ENCODE results near the gene TMC1. TPM values are rescaled to one million over a fixed set of nuclear protein-coding genes. Genes with fewer than 3 reads are reported as not detected.
"Not testable (repeated sequence)": the region's sequence is repeated elsewhere in the genome, so short reads cannot be mapped to it uniquely, and the experiment has no call there.

Gene TMC1
- 0.27 TPM in 1 of 2 replicates, not detected in the other for total RNA-seq

- intact Hi-C loops (cut with micrococcal nuclease) = loop anchor here (10.0 kb wide), 1 partner anchor 607 kb away; the partner anchor contains the start of genes ABHD17B and C9orf85
These were observed at the start of gene TMC1 for GRCh38 chr9:72521416-72521815. TSS of gene TMC1 (plus strand) at chr9:72521608. CDS start at chr9:72648649, 127,041 bp downstream.

- intact Hi-C loops (cut with micrococcal nuclease) = loop anchor here (1.0 to 2.0 kb wide), 6 partner anchors 9 to 659 kb away; partner anchors contain the start of gene ZFAND5
These were observed 47.7 kb upstream of the TMC1 start for GRCh38 chr9:72473474-72474261.

GRCh38 chr9:72474676-72475075 is 46.7 kb upstream of the TMC1 start:
- intact Hi-C loops (cut with micrococcal nuclease) = no loop called here

- intact Hi-C loops (cut with micrococcal nuclease) = no loop called here
These were observed 45.3 kb upstream of the TMC1 start for GRCh38 chr9:72476100-72476499.

- intact Hi-C loops (cut with micrococcal nuclease) = loop anchor here (1.0 kb wide), 2 partner anchors 34 to 50 kb away; no protein-coding TSS in a partner anchor
These were observed 44.6 kb upstream of the TMC1 start for GRCh38 chr9:72476617-72477437.

GRCh38 chr9:72477930-72478518 is 43.4 kb upstream of the TMC1 start:
- intact Hi-C loops (cut with micrococcal nuclease) = loop anchor here (1.0 kb wide), 2 partner anchors 35 to 49 kb away; no protein-coding TSS in a partner anchor

- intact Hi-C loops (cut with micrococcal nuclease) = no loop called here
These were observed 42.4 kb upstream of the TMC1 start for GRCh38 chr9:72478966-72479365.

- intact Hi-C loops (cut with micrococcal nuclease) = not testable (repeated sequence)
These were observed 41.1 kb upstream of the TMC1 start for GRCh38 chr9:72480261-72480660.

GRCh38 chr9:72480921-72481320 is 40.5 kb upstream of the TMC1 start:
- intact Hi-C loops (cut with micrococcal nuclease) = no loop called here

- intact Hi-C loops (cut with micrococcal nuclease) = no loop called here
These were observed 35.4 kb upstream of the TMC1 start for GRCh38 chr9:72485821-72486593.

GRCh38 chr9:72486594-72486955 is 34.8 kb upstream of the TMC1 start:
- intact Hi-C loops (cut with micrococcal nuclease) = no loop called here

GRCh38 chr9:72487665-72488064 is 33.7 kb upstream of the TMC1 start:
- intact Hi-C loops (cut with micrococcal nuclease) = not testable (repeated sequence)

- intact Hi-C loops (cut with micrococcal nuclease) = no loop called here
These were observed 31.4 kb upstream of the TMC1 start for GRCh38 chr9:72489986-72490385.

- intact Hi-C loops (cut with micrococcal nuclease) = no loop called here
These were observed 30.2 kb upstream of the TMC1 start for GRCh38 chr9:72491242-72491641.

- intact Hi-C loops (cut with micrococcal nuclease) = no loop called here
These were observed 27.4 kb upstream of the TMC1 start for GRCh38 chr9:72494051-72494450.

- intact Hi-C loops (cut with micrococcal nuclease) = no loop called here
These were observed 23.9 kb upstream of the TMC1 start for GRCh38 chr9:72497447-72498046.

- intact Hi-C loops (cut with micrococcal nuclease) = loop anchor here (5.0 kb wide), 1 partner anchor 64 kb away; no protein-coding TSS in a partner anchor
These were observed 14.8 kb upstream of the TMC1 start for GRCh38 chr9:72506615-72507014.

- intact Hi-C loops (cut with micrococcal nuclease) = loop anchor here (1.0 to 5.0 kb wide), 2 partner anchors 18 to 67 kb away; no protein-coding TSS in a partner anchor
These were observed 12.4 kb upstream of the TMC1 start for GRCh38 chr9:72509053-72509452.

- intact Hi-C loops (cut with micrococcal nuclease) = loop anchor here (1.0 to 5.0 kb wide), 2 partner anchors 18 to 67 kb away; no protein-coding TSS in a partner anchor
These were observed 11.8 kb upstream of the TMC1 start for GRCh38 chr9:72509635-72510034.

GRCh38 chr9:72521011-72521410 is 397 bp upstream of the TMC1 start:
- intact Hi-C loops (cut with micrococcal nuclease) = loop anchor here (10.0 kb wide), 1 partner anchor 606 kb away; the partner anchor contains the start of genes ABHD17B and C9orf85
